B cell (primary cell): ENCODE results near the gene PRPS2. TPM values are rescaled to one million over a fixed set of nuclear protein-coding genes. Genes with fewer than 3 reads are reported as not detected.

Experiments
- ATAC-seq: fragments of 200-7000 bp; cut with Tn5 transposase; one replicate; pipeline ENCODE4 v1.10.0; 2021; ENCODE audit warnings: low read depth, mild to moderate bottlenecking, moderate number of reproducible peaks, moderate library complexity
- CTCF ChIA-PET: fragments of 350-600 bp; sonication (Branson Sonifier 250); formaldehyde crosslinking; loops from one replicate; lab custom pipeline; 2021; ENCODE audit warnings: antibody characterized with exemption, inconsistent platforms; lab: Charles Lee
- POLR2A ChIA-PET: fragments of 350-600 bp; sonication (Branson Sonifier 250); formaldehyde crosslinking; loops from one replicate; lab custom pipeline; 2021; ENCODE audit warnings: antibody characterized with exemption; lab: Charles Lee
- DNase-seq: peaks from one replicate; pipeline ENCODE4 v3.0.0; 2013
- H2AFZ ChIP-seq: 2 replicates; pipeline ENCODE4 v1.6.1; 2012; ENCODE audit warnings: mild to moderate bottlenecking, low read depth, low read length; ENCODE audit not compliant: insufficient read depth, poor library complexity, severe bottlenecking
- H3K27ac ChIP-seq, 2 donors: 1 replicate in 1 of 2; 2 replicates in 1 of 2; pipeline ENCODE4 v1.5.1; 2012 to 2013; ENCODE audit warnings: low read length in 2 of 2, mild to moderate bottlenecking in 2 of 2, moderate library complexity in 1 of 2
- H3K27me3 ChIP-seq, 4 experiments: fragments of 200-600 bp in 1 of 4; sonication (generic) in 1 of 4; replicated peaks in 1 of 4; 1 replicate in 2 of 4; 2 replicates in 2 of 4; pipeline versions ENCODE4 v1.6.1 to v1.7.0; 2013 to 2016; ENCODE audit warnings: low read length in 3 of 4, mild to moderate bottlenecking in 2 of 4, mixed read lengths in 1 of 4, moderate library complexity in 1 of 4; ENCODE audit not compliant: insufficient read depth in 4 of 4, control insufficient read depth in 3 of 4; ENCODE audit errors: control extremely low read depth in 1 of 4
- H3K36me3 ChIP-seq, 2 experiments: replicated peaks in 1 of 2; 1 replicate in 1 of 2; 2 replicates in 1 of 2; pipeline versions ENCODE4 v1.6.1 to v1.7.1; 2013; ENCODE audit warnings: low read length in 1 of 2; ENCODE audit not compliant: insufficient read depth in 2 of 2, control insufficient read depth in 1 of 2; ENCODE audit errors: control extremely low read depth in 1 of 2, extremely low read depth in 1 of 2
- H3K4me1 ChIP-seq, 2 donors: fragments of 200-600 bp in 1 of 2; sonication (generic) in 1 of 2; 1 replicate in 1 of 2; 2 replicates in 1 of 2; pipeline versions ENCODE4 v1.5.1 to v1.6.1; 2013 to 2017; ENCODE audit warnings: low read length in 2 of 2; ENCODE audit not compliant: control insufficient read depth in 2 of 2, insufficient read depth in 2 of 2
- H3K4me2 ChIP-seq: replicated peaks from 2 replicates; pipeline ENCODE3; 2012; ENCODE audit warnings: mild to moderate bottlenecking, low read depth, low read length; ENCODE audit not compliant: poor library complexity, severe bottlenecking
- H3K4me3 ChIP-seq, 5 experiments: fragments of 200-600 bp in 1 of 5; sonication (generic) in 1 of 5; 1 replicate in 3 of 5; 2 replicates in 2 of 5; pipeline versions ENCODE4 v1.5.1 to v1.7.0; 2011 to 2016; ENCODE audit warnings: low read length in 4 of 5, mild to moderate bottlenecking in 4 of 5, low read depth in 2 of 5, control low read depth in 1 of 5, moderate library complexity in 1 of 5; ENCODE audit not compliant: insufficient read depth in 1 of 5; ENCODE audit errors: control extremely low read depth in 1 of 5, extremely low read depth in 1 of 5
- H3K79me2 ChIP-seq: fragments of 200-600 bp; sonication (generic); one replicate; pipeline ENCODE4 v1.6.0; 2016; ENCODE audit warnings: low read length; ENCODE audit not compliant: control insufficient read depth, insufficient read depth
- H3K9ac ChIP-seq: fragments of 200-600 bp; sonication (generic); 2 replicates; pipeline ENCODE4 v1.6.1; 2017; ENCODE audit warnings: mild to moderate bottlenecking, low read length, moderate library complexity
- H3K9me3 ChIP-seq, 3 donors: one replicate each; pipeline versions ENCODE4 v1.6.1 to v1.7.1; 2013; ENCODE audit warnings: low read length in 2 of 3; ENCODE audit not compliant: control insufficient read depth in 2 of 3, insufficient read depth in 1 of 3; ENCODE audit errors: control extremely low read depth in 1 of 3
- H4K20me1 ChIP-seq: 2 replicates; pipeline ENCODE4 v1.6.0; 2012; ENCODE audit warnings: mild to moderate bottlenecking, low read length; ENCODE audit not compliant: insufficient read depth, control insufficient read depth, poor library complexity, severe bottlenecking
- H3K27ac Mint-ChIP-seq: one replicate; pipeline ENCODE4 v1.8.0; 2021; ENCODE audit warnings: mixed read lengths
- H3K27me3 Mint-ChIP-seq: one replicate; pipeline ENCODE4 v1.8.0; 2021; ENCODE audit warnings: mixed read lengths
- H3K4me1 Mint-ChIP-seq: one replicate; pipeline ENCODE4 v1.8.0; 2021; ENCODE audit warnings: mixed read lengths
- H3K4me3 Mint-ChIP-seq: one replicate; pipeline ENCODE4 v1.8.0; 2021; ENCODE audit warnings: mixed read lengths
- H3K9me3 Mint-ChIP-seq: one replicate; pipeline ENCODE4 v1.8.0; 2022; ENCODE audit warnings: mixed read lengths; ENCODE audit not compliant: insufficient read depth
- EZH2 ChIP-seq: IDR thresholded peaks from 2 replicates; pipeline ENCODE4 v1.6.1; 2012; ENCODE audit warnings: borderline replicate concordance, low read depth, mild to moderate bottlenecking, moderate library complexity, low read length; ENCODE audit not compliant: insufficient read depth, poor library complexity, severe bottlenecking
- WGBS: methylation state at CpG from one replicate; pipeline ENCODE4 v1.1.5; 2013; ENCODE audit warnings: missing lambda C conversion rate; ENCODE audit not compliant: insufficient coverage; 5-methylcytosine and 5-hydroxymethylcytosine counted together
- intact Hi-C: fragments of 100-400 bp; cut with micrococcal nuclease; formaldehyde crosslinking; loops from one replicate; pipeline ENCODE4 v1.10.0; 2022
- polyA plus RNA-seq: library from polyadenylated mRNA; depleted of rRNA; stranded (reverse); fragments of >200 nt; gene quantifications from 2 replicates; pipeline ENCODE4 v1.2.3, GENCODE V29; 2012
- total RNA-seq, 2 donors: library from RNA; stranded (reverse); fragments of 120-200 nt in 1 of 2; gene quantifications; 1 replicate in 1 of 2; 2 replicates in 1 of 2; pipeline versions ENCODE4 v1.2.3 to v1.2.4, GENCODE V29; 2013 to 2022
- TF ChIP-seq, protein P1 (sequence below): fragments of 200-600 bp; IDR thresholded peaks from one replicate; pipeline ENCODE4 v1.8.0; 2022; ENCODE audit warnings: antibody characterized with exemption, mild to moderate bottlenecking

Gene PRPS2
- total and polyA plus RNA-seq, 2 donors (not counting 1 experiment from before 2014, with no cell fraction given) = 11.6 to 31.1 TPM

DNA sequence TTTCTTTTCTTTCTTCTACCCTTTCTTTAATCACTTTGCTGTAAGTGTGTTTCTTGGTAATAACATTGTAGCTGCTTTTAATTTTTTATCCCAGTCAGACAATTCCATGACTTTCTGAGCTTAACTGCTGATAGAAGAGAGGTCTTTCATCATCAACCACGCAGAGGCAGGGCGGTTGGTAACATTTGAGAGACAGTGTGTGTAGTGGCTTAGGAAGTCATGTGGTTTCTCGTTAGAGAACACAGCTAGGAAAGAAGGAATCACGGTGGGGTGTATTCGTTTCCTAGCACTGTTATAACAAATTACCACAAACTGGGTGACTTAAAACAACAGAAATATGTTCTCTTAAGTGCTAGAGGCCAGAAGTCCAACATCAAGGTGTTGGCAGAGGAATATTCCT is 11.5 kb downstream of the PRPS2 start:
- H3K9ac ChIP-seq = no peak overlapping the region
- H3K79me2 ChIP-seq = no peaks in the 10 kb centered on the region
- Mint-ChIP-seq H3K4me1 (no peaks in the 10 kb centered on the region), H3K9me3 (no peaks in the 10 kb centered on the region), H3K27me3 (no peaks in the 10 kb centered on the region), H3K4me3 (no peak overlapping the region), H3K27ac (no peak overlapping the region)
- no peak overlapping the region for H3K27ac ChIP-seq
- ChIA-PET CTCF (no interaction called here), POLR2A (no interaction called here)
- ATAC-seq (no peak), DNase-seq (no peak)
- intact Hi-C loops = no loop called here
- no CpG with 5 or more reads among the region's 5 CpGs for WGBS
- TF ChIP-seq EZH2 = no peak
- TF ChIP-seq, protein P1, sequence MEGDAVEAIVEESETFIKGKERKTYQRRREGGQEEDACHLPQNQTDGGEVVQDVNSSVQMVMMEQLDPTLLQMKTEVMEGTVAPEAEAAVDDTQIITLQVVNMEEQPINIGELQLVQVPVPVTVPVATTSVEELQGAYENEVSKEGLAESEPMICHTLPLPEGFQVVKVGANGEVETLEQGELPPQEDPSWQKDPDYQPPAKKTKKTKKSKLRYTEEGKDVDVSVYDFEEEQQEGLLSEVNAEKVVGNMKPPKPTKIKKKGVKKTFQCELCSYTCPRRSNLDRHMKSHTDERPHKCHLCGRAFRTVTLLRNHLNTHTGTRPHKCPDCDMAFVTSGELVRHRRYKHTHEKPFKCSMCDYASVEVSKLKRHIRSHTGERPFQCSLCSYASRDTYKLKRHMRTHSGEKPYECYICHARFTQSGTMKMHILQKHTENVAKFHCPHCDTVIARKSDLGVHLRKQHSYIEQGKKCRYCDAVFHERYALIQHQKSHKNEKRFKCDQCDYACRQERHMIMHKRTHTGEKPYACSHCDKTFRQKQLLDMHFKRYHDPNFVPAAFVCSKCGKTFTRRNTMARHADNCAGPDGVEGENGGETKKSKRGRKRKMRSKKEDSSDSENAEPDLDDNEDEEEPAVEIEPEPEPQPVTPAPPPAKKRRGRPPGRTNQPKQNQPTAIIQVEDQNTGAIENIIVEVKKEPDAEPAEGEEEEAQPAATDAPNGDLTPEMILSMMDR = no peak
- H3K4me2 ChIP-seq = no peak overlapping the region
- no peaks in the 10 kb centered on the region for H3K9me3 ChIP-seq
- H3K4me3 ChIP-seq = no peak overlapping the region
- H3K27me3 ChIP-seq = no peaks in the 10 kb centered on the region
- peaks cover under 1 to 13% of the 10 kb centered on the region in 2 experiments for H3K36me3 ChIP-seq
- H2AFZ ChIP-seq = no peak overlapping the region
- no peaks in the 10 kb centered on the region for H4K20me1 ChIP-seq
- no peaks in the 10 kb centered on the region for H3K4me1 ChIP-seq

DNA sequence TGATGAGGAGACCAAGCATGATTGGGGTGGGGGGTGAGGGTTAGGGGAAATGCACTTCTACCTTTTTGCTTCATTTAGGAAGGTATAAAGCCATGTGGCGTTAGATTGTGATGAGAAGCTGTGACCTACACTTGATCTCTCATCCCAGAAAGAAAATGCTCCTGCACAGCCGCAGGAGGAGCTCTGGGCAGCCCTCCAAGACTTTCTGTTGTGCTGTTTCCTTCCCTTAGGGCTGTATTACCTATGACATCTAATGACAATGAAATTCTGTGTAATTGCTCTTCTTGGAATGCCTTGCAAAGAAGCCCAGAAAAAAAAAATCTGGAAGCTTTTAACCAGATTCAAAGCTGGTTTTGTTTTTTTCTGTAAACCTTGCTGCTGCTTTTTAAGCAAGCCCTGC is 13.4 kb downstream of the PRPS2 start:
- Mint-ChIP-seq H3K4me3 (no peak overlapping the region), H3K9me3 (no peaks in the 10 kb centered on the region), H3K4me1 (no peaks in the 10 kb centered on the region), H3K27me3 (no peaks in the 10 kb centered on the region), H3K27ac (no peak overlapping the region)
- Histone ChIP-seq H3K9me3 (no peaks in the 10 kb centered on the region), H3K36me3 (peaks cover 0 to 15% of the 10 kb centered on the region in 2 experiments), H3K27ac (no peak overlapping the region), H3K27me3 (no peaks in the 10 kb centered on the region), H3K4me2 (no peak overlapping the region), H3K4me1 (no peaks in the 10 kb centered on the region), H3K4me3 (no peak overlapping the region), H3K79me2 (no peaks in the 10 kb centered on the region), H3K9ac (no peak overlapping the region), H4K20me1 (no peaks in the 10 kb centered on the region), H2AFZ (no peak overlapping the region)
- ChIA-PET POLR2A (no interaction called here), CTCF (interaction anchor here (1.5 to 1.8 kb wide), 2 partner anchors 10 to 96 kb away, joined by 3 to 9 read pairs; no protein-coding TSS in a partner anchor)
- intact Hi-C loops = no loop called here
- no peak for DNase-seq
- ATAC-seq = no peak
- TF ChIP-seq, protein P1 = no peak
- no peak for TF ChIP-seq EZH2
- no CpG with 5 or more reads among the region's 2 CpGs for WGBS
